Measurements from ENCODE around the gene ACTL6B. TPM values are rescaled to one million over a fixed set of nuclear protein-coding genes. Genes with fewer than 3 reads are reported as not detected.
A peak's percentile ranks its signal among the peaks of the same experiment; 100 is the strongest.

ACTL6B gene
- polyA plus RNA-seq, 1 donor from 2014 or later, result 339 TPM

GRCh38 chr7:100682228-100682741, 26.0 kb upstream of the ACTL6B start:
- no peaks in the 10 kb centered on the region for H3K9me2 ChIP-seq (ENCODE audit: insufficient read depth, low read length)
- no peaks in the 10 kb centered on the region for H3K79me2 ChIP-seq (replicated peaks; ENCODE audit: insufficient read depth, low read length)
- no peaks in the 10 kb centered on the region for H3F3A ChIP-seq (ENCODE audit: insufficient read depth, low read length, poor library complexity, severe bottlenecking)
- no peak overlapping the region for H3K4me2 ChIP-seq (ENCODE audit: low read length)
- TF ChIP-seq POLR2AphosphoS5 (IDR thresholded peaks at IDR 0.05) (peak; percentile 4), EZH2 (IDR thresholded peaks at IDR 0.05; ENCODE audit: borderline replicate concordance, insufficient read depth, low read length, poor library complexity, severe bottlenecking) (no peak)
- no peaks in the 10 kb centered on the region for H4K20me1 ChIP-seq (ENCODE audit: insufficient read depth)
- H3K36me3 ChIP-seq (ENCODE audit: insufficient read depth, low read length), result peaks cover 1% of the 10 kb centered on the region
- no peak overlapping the region for H3K27ac ChIP-seq (ENCODE audit: low read length)
- H3K9me3 ChIP-seq (ENCODE audit: low read length), result no peaks in the 10 kb centered on the region
- no peak overlapping the region for H3K9ac ChIP-seq (ENCODE audit: low read length)
- H3K27me3 ChIP-seq (ENCODE audit: insufficient read depth, low read depth, low read length), result no peaks in the 10 kb centered on the region
- H2AFZ ChIP-seq (ENCODE audit: low read depth, low read length), result no peak overlapping the region
- H3K4me3 ChIP-seq (ENCODE audit: low read length), result no peak overlapping the region

- Histone ChIP-seq H3K27me3 (ENCODE audit: insufficient read depth, low read depth, low read length) (no peaks in the 10 kb centered on the region), H3K9me3 (ENCODE audit: low read length) (no peaks in the 10 kb centered on the region), H3K27ac (ENCODE audit: low read length) (no peak overlapping the region), H3K4me3 (ENCODE audit: low read length) (no peak overlapping the region), H3K79me2 (replicated peaks; ENCODE audit: insufficient read depth, low read length) (peaks cover under 1% of the 10 kb centered on the region), H4K20me1 (ENCODE audit: insufficient read depth) (no peaks in the 10 kb centered on the region), H3K4me2 (ENCODE audit: low read length) (no peak overlapping the region), H3K9me2 (ENCODE audit: insufficient read depth, low read length) (no peaks in the 10 kb centered on the region), H2AFZ (ENCODE audit: low read depth, low read length) (no peak overlapping the region), H3F3A (ENCODE audit: insufficient read depth, low read length, poor library complexity, severe bottlenecking) (no peaks in the 10 kb centered on the region), H3K9ac (ENCODE audit: low read length) (no peak overlapping the region), H3K36me3 (ENCODE audit: insufficient read depth, low read length) (peaks cover 3% of the 10 kb centered on the region)
- no peak for TF ChIP-seq TAF1 (IDR thresholded peaks at IDR 0.05; ENCODE audit: low read depth)
- TF ChIP-seq RAD21 (conservative IDR thresholded peaks at IDR 0.05), result no peak
- no peak for TF ChIP-seq SMC3 (conservative IDR thresholded peaks at IDR 0.05; ENCODE audit: poor library complexity)
- no peak for TF ChIP-seq REST (IDR thresholded peaks at IDR 0.05; ENCODE audit: borderline replicate concordance)
- no peak for TF ChIP-seq EZH2 (IDR thresholded peaks at IDR 0.05; ENCODE audit: borderline replicate concordance, insufficient read depth, low read length, poor library complexity, severe bottlenecking)
- no peak for TF ChIP-seq MXI1 (conservative IDR thresholded peaks at IDR 0.05; ENCODE audit: poor library complexity, severe bottlenecking)
- no peak for TF ChIP-seq EP300 (conservative IDR thresholded peaks at IDR 0.05; ENCODE audit: poor library complexity, severe bottlenecking)
- no peak for TF ChIP-seq POLR2AphosphoS5 (IDR thresholded peaks at IDR 0.05)
- TF ChIP-seq CTCF (IDR thresholded peaks at IDR 0.05; ENCODE audit: poor library complexity, severe bottlenecking), result no peak
Observed at GRCh38 chr7:100681491-100682227, 25.4 kb upstream of the ACTL6B start.

Data from neural cell (in vitro differentiated cells).